Psoas muscle (tissue), 8 donors: ENCODE data around the gene CMBL. TPM values are rescaled to one million over a fixed set of nuclear protein-coding genes. Genes with fewer than 3 reads are reported as not detected.
A peak's percentile ranks its signal among the peaks of the same experiment; 100 is the strongest.
"Not testable (repeated sequence)": the region's sequence is repeated elsewhere in the genome, so short reads cannot be mapped to it uniquely, and the experiment has no call there.

Experiments used
- ATAC-seq, 4 donors: fragments of 200-7000 bp; cut with Tn5 transposase; one replicate each; pipeline ENCODE4 v1.9.1; 2020; ENCODE audit warnings: moderate library complexity in 3 of 4, mild to moderate bottlenecking in 2 of 4
- DNase-seq, 2 donors: peaks; one replicate each; pipeline ENCODE4 v3.0.0-alpha.2; 2020
- H3K27ac ChIP-seq: fragments of 200-600 bp; one replicate; pipeline ENCODE4 v1.8.0; 2022
- H3K27me3 ChIP-seq, 3 donors: fragments of 200-600 bp in 1 of 3; one replicate each; pipeline versions ENCODE4 v1.6.1 to v1.8.0; 2013 to 2022; ENCODE audit warnings: low read length in 2 of 3, mild to moderate bottlenecking in 2 of 3, moderate library complexity in 1 of 3; ENCODE audit not compliant: insufficient read depth in 3 of 3
- H3K36me3 ChIP-seq, 2 donors: fragments of 200-600 bp in 1 of 2; one replicate each; pipeline versions ENCODE4 v1.6.1 to v1.8.0; 2013 to 2022; ENCODE audit warnings: low read depth in 1 of 2, mild to moderate bottlenecking in 1 of 2, moderate library complexity in 1 of 2; ENCODE audit not compliant: insufficient read depth in 1 of 2
- H3K4me1 ChIP-seq: fragments of 200-600 bp; one replicate; pipeline ENCODE4 v1.8.0; 2022
- H3K4me3 ChIP-seq: fragments of 200-600 bp; one replicate; pipeline ENCODE4 v1.8.0; 2022; ENCODE audit warnings: mild to moderate bottlenecking
- H3K9me3 ChIP-seq: fragments of 200-600 bp; one replicate; pipeline ENCODE4 v1.8.0; 2022
- CTCF ChIP-seq: fragments of 200-600 bp; IDR thresholded peaks from one replicate; pipeline ENCODE4 v1.8.0; 2022; ENCODE audit warnings: antibody characterized with exemption
- WGBS, 3 donors: extraction: QIAGEN DNeasy Blood & Tissue Kit; methylation state at CpG; one replicate each; pipeline versions ENCODE4 v1.1.6 to v1.1.7; 2013; 5-methylcytosine and 5-hydroxymethylcytosine counted together
- intact Hi-C, 2 donors: fragments of 100-400 bp; cut with DNase I; formaldehyde crosslinking; loops; one replicate each; pipeline versions ENCODE4 v1.11.0 to v1.14.2; 2022
- polyA plus RNA-seq, 3 donors: library from polyadenylated mRNA; stranded (reverse); fragments of 200-250 nt; gene quantifications; one replicate each; pipeline ENCODE4 v1.2.3, GENCODE V29; 2013
- total RNA-seq, 4 donors: library from RNA; stranded (reverse); fragmentation: NEBNext Ultra II Directional in 2 of 4; extraction: Animal tissue kit (Norgen Biotek cat#: 25700) in 2 of 4; gene quantifications; one replicate each; pipeline versions ENCODE4 v1.2.1 to v1.2.4, GENCODE V29; 2021 to 2023
- donor health status: healthy with polysubstance abuse.
- donor health status: DM: no; HTN: no; CAD: no; lungs with moderate emphysema.
- donor health status: Bipolar disorder and iron deficiency.
- donor health status: healthy.
- donor health status: DM: yes; HTN: yes; CAD: no.
- donor health status: DM: no; HTN: no; CAD: no.
- donor health status: DM: no; HTN: no; CAD: no.
- donor health status: DM: yes; HTN: yes; CAD: no.

CMBL gene
- total and polyA plus RNA-seq, 7 donors, result 9.4 to 243 (median 55.7) TPM

DNA sequence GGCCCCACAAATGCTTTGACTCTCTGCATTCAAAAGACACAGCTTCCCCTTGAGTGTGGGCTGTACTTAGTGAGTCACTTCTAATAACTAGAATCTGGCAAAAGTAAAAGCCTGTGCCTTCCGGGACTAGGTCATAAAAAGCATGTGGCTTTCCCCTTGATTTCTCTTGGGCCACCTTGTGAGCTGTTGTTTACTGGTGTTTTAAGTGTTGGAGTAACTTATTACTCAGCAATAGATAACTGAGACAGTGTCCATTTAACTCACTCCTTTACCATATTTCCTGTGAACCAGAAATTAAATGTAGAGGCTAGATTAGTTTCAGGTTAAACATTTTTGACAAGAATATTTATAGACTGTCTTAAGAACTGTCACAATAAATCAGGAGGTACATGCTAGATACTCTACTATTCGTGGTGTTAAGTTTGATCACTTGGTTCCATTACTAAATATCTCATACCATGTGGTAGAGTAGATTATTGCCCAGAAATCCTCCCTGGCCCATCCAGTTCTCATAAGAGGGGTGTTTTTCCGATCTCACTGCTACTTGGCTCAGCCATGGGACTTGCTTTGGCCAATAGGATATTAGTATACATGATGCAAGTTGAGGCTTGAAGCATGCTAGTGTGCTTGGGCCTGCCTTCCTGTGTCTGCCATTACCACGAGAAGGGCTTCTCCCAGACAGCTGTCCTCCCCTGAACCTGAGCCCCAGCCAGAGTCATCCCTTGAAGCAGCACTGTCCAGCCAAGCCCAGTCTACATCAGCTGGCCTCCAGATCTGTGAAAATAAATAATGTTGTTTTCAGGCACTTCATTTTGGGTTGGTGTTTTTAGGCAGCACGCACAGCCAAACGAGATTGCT, 10.4 kb upstream of the CMBL start:
- intact Hi-C loops, result loop anchor here in 1 of 2 donors (5.0 kb wide), 1 partner anchor 34 kb away; the partner anchor contains the start of gene MARCHF6
- peak; percentile 54 to 80 (median 66) for ATAC-seq
- Histone ChIP-seq H3K4me3 (no peak overlapping the region), H3K4me1 (peaks cover 20% of the 10 kb centered on the region), H3K27me3 (no peaks in the 10 kb centered on the region), H3K9me3 (no peaks in the 10 kb centered on the region), H3K27ac (peak overlapping the region; percentile 92), H3K36me3 (no peaks in the 10 kb centered on the region)
- no peak for DNase-seq
- WGBS, 3 donors, result 23 to 47% (median 23%) methylated on average over 6 of the region's 6 CpGs
- TF ChIP-seq CTCF, result no peak

- WGBS, 3 donors, result 90 to 94% (median 90%) methylated on average over 14 to 15 of the region's 15 CpGs
Measured at GRCh38 chr5:10315824-10316509, 8.3 kb upstream of the CMBL start.

GRCh38 chr5:10315201-10315600, 7.5 kb upstream of the CMBL start:
- Histone ChIP-seq H3K4me3 (no peak overlapping the region), H3K27me3 (no peaks in the 10 kb centered on the region), H3K9me3 (no peaks in the 10 kb centered on the region), H3K27ac (peak overlapping the region; percentile 92), H3K4me1 (peaks cover 35% of the 10 kb centered on the region), H3K36me3 (no peaks in the 10 kb centered on the region)
- ATAC-seq, result peak in 3 of 4 donors; percentile 58 to 71 (median 67)
- intact Hi-C loops, result loop anchor here in 1 of 2 donors (5.0 kb wide), 1 partner anchor 37 kb away; the partner anchor contains the start of gene MARCHF6
- TF ChIP-seq CTCF, result no peak
- DNase-seq, result peak in 1 of 2 donors; percentile 80
- WGBS, 3 donors, result 38 to 46% (median 41%) methylated on average over 5 of the region's 5 CpGs

More at GRCh38 chr5:10315824-10316509, 8.3 kb upstream of the CMBL start:
- ATAC-seq (no peak), DNase-seq (no peak)
- H3K4me1 ChIP-seq, result peaks cover 27% of the 10 kb centered on the region
- no peaks in the 10 kb centered on the region for H3K27me3 ChIP-seq
- no peaks in the 10 kb centered on the region for H3K9me3 ChIP-seq
- no peak for TF ChIP-seq CTCF
- no peak overlapping the region for H3K4me3 ChIP-seq
- no peaks in the 10 kb centered on the region for H3K36me3 ChIP-seq
- H3K27ac ChIP-seq, result peak overlapping the region; percentile 92
- intact Hi-C loops, result loop anchor here in 1 of 2 donors (5.0 kb wide), 1 partner anchor 36 kb away; the partner anchor contains the start of gene MARCHF6

DNA sequence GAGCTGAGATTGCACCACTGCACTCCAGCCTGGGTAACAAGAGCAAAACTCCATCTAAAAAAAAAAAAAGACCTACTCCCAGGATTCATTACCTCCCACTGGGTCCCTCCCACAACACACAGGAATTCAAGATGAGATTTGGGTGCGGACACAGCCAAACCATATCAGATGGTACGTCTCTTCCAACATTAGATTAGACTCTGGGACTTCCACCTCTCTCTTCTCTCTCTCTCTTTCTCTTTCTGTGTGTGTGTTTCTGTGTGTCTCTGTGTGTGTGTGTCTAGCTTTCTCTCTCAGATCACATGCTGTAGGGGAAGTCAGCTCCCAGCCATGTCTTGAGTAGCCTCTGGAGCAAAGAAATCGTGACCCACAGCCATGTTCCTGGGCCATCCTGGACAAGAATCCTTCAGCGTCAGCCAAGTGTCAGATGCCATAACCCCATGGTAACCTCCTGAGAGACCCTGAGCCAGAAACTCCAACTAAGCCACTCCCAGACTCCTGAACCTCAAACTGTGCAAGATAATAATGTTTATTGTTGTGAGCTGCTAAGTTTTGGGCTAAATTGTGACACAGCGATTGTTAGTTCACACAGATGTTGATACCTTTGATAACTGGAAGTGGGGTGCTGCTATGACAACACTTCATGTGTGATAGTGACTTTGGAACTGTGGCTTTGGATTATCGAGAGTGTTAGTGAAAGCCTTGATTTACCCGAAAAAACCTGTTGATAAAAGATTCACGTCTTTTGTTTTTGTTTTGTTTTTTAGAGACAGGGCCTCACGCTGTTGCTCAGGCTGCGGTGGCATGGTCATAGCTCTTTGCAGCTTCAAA, 4.1 kb upstream of the CMBL start:
- no peaks in the 10 kb centered on the region for H3K36me3 ChIP-seq
- H3K9me3 ChIP-seq, result no peaks in the 10 kb centered on the region
- no peak for TF ChIP-seq CTCF
- WGBS, 3 donors, result 72 to 79% (median 72%) methylated on average over 10 of the region's 10 CpGs
- ATAC-seq, result no peak
- H3K4me1 ChIP-seq, result peaks cover 32% of the 10 kb centered on the region
- H3K4me3 ChIP-seq, result no peak overlapping the region
- H3K27me3 ChIP-seq, result no peaks in the 10 kb centered on the region
- DNase-seq, result no peak
- intact Hi-C loops, result no loop called here
- H3K27ac ChIP-seq, result peak overlapping the region; percentile 92

- H3K4me1 ChIP-seq, result peaks cover 32% of the 10 kb centered on the region
- H3K36me3 ChIP-seq, H3K27me3 ChIP-seq, H3K4me3 ChIP-seq, H3K9me3 ChIP-seq, intact Hi-C loops, DNase-seq: not testable (repeated sequence)
- peak overlapping the region; percentile 92 for H3K27ac ChIP-seq
- WGBS, 3 donors, result 61 to 89% (median 63%) methylated on average over 8 of the region's 8 CpGs
- peak in 1 of 4 donors; percentile 35 for ATAC-seq
Measured at GRCh38 chr5:10310835-10311570, 3.3 kb upstream of the CMBL start.
